GM06990 (cell line): ENCODE results near the gene OR6B2.

ENCODE experiments used
- DNase-seq: peaks from one replicate; pipeline ENCODE4 v3.0.0-alpha.2; 2011; ENCODE audit not compliant: insufficient read length; ENCODE audit errors: extremely low read depth
- H3K27me3 ChIP-seq: replicated peaks from 2 replicates; pipeline ENCODE4 v1.6.0; 2011; ENCODE audit warnings: low read length; ENCODE audit not compliant: control insufficient read depth, insufficient read depth
- H3K36me3 ChIP-seq: 2 replicates; pipeline ENCODE4 v1.5.1; 2011; ENCODE audit warnings: low read length; ENCODE audit not compliant: control insufficient read depth, insufficient read depth
- H3K4me3 ChIP-seq: replicated peaks from 2 replicates; pipeline ENCODE4 v1.5.1; 2011; ENCODE audit warnings: low read depth, mild to moderate bottlenecking, control low read depth, low read length
- TF ChIP-seq, protein P1 (sequence below): IDR thresholded peaks from 2 replicates; pipeline ENCODE4 v1.5.1; 2011; ENCODE audit warnings: low read length, control low read depth, mild to moderate bottlenecking, inconsistent platforms; ENCODE audit not compliant: insufficient read depth, poor library complexity, severe bottlenecking

The OR6B2 gene

DNA sequence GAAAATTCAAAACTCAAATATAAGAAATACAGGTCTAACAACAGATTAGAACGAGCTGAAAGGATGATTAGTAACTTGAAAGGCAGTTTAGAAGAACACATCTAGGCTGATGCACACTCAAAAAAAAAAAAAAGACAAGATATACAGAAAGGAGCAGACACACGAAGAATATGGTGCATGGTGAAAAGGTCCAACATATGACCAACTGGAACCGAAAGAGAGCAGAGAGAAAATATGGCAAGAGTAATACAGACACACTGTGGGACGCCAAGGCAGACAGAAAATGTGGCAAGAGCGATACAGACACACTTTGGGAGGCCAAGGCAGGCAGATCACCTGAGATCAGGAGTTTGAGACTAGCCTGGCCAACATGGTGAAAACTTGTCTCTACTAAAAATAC, 44.9 kb downstream of the OR6B2 start:
- no peak overlapping the region for H3K4me3 ChIP-seq
- no peaks in the 10 kb centered on the region for H3K27me3 ChIP-seq
- TF ChIP-seq, protein P1, sequence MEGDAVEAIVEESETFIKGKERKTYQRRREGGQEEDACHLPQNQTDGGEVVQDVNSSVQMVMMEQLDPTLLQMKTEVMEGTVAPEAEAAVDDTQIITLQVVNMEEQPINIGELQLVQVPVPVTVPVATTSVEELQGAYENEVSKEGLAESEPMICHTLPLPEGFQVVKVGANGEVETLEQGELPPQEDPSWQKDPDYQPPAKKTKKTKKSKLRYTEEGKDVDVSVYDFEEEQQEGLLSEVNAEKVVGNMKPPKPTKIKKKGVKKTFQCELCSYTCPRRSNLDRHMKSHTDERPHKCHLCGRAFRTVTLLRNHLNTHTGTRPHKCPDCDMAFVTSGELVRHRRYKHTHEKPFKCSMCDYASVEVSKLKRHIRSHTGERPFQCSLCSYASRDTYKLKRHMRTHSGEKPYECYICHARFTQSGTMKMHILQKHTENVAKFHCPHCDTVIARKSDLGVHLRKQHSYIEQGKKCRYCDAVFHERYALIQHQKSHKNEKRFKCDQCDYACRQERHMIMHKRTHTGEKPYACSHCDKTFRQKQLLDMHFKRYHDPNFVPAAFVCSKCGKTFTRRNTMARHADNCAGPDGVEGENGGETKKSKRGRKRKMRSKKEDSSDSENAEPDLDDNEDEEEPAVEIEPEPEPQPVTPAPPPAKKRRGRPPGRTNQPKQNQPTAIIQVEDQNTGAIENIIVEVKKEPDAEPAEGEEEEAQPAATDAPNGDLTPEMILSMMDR: no peak
- no peak for DNase-seq
- peaks cover 24% of the 10 kb centered on the region for H3K36me3 ChIP-seq

DNA sequence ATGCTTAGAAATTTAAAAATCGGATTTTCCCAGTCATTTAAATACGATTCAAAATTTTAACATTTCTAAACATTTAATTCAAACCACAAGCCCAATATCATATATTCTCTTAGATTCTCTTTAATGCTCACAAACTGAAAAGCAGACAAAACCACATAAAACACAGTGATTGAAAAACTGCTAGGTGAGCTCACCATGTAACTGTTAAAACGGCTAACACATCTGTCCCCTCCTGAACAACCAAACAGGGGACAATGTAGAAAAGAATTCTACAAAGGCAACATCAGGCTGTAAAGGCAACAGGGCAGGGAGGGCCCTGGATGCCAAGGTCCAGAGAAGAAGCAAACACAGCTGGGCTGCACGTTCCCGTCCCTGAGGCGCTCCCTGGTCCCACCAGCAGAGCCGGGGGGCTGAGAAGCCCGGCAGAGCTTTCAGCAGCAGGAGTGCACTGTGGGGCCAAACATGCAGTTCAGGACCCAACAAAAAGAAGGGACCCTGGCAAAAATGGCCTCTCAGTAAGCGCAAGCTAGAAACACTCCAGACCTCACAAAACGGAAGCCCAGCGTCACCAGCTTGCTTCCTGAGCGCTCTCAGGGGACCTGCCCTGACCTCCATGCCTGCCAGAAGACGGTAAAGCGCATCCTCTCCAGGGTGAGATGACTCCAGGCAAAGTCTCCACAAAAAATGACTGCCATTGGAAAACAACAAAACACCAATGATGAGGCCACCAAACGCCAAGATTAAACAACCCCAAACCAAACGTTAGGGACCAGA, 45.6 kb downstream of the OR6B2 start:
- TF ChIP-seq, protein P1: no peak
- DNase-seq: no peak
- H3K36me3 ChIP-seq: peaks cover 23% of the 10 kb centered on the region

DNA sequence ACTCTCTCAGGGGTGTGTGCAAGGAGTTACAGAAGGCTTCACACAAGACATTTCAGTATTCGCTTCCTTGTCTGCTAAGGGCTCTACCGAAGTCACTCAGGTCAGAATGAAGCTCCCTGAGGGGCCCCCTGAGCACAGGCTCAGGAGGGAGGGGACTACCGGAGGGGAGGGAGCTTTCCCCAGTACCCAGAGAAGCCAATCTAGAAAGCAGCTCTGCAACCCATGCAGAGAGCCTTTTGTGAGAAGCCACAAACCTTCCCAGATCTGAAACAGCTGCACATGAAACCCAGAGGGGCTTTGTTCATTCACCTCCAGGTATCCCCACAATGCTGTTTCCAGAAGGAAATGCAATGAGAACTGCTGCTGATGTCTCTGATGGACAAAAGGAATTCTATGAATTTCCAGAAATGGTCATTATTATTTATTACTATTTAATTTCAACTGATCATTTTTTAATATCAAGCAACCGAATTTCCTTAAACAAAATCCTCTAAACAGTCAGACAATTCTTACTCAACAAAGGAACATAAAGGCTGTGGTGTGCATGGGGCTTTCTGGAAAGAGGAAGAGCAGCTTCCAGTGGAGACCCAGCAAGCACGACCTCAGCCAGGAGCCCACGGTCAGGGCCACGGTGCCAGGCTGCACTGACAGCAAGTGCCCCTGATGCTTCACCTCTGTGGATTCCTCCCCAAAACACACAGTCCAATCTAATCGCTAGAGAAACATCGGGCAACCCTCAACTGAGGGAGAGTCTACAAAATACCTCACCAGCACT, 47.0 kb downstream of the OR6B2 start:
- Histone ChIP-seq H3K36me3 (peaks cover 18% of the 10 kb centered on the region), H3K4me3 (no peak overlapping the region), H3K27me3 (no peaks in the 10 kb centered on the region)
- TF ChIP-seq, protein P1: no peak
- no peak for DNase-seq

More for the DNA sequence above, 45.6 kb downstream of the OR6B2 start:
- Histone ChIP-seq H3K27me3 (no peaks in the 10 kb centered on the region), H3K4me3 (no peak overlapping the region)
